SK-N-SH (cell line): ENCODE measurements around the gene CLEC2A. TPM values are rescaled to one million over a fixed set of nuclear protein-coding genes. Genes with fewer than 3 reads are reported as not detected.

Source experiments
- CTCF ChIA-PET: fragments of 300-600, 350-600 bp; formaldehyde crosslinking; extraction: SDS; loops from one replicate; lab custom pipeline; 2021; lab: Yijun Ruan, JAX
- POLR2A ChIA-PET: fragments of 350-600 bp; sonication (Branson Sonifier 250); formaldehyde crosslinking; extraction: SDS; loops from one replicate; lab custom pipeline; 2020; ENCODE audit warnings: antibody characterized with exemption, inconsistent platforms; lab: Yijun Ruan, JAX
- DNase-seq: peaks from one replicate; pipeline ENCODE4 v3.0.0; 2012
- H2AFZ ChIP-seq: fragments of 200-600 bp; sonication (generic); 2 replicates; pipeline ENCODE4 v1.8.1; 2016; ENCODE audit warnings: antibody characterized with exemption, mild to moderate bottlenecking, low read depth
- H3F3A ChIP-seq: fragments of 200-600 bp; sonication (generic); replicated peaks from 2 replicates; pipeline ENCODE3; 2016; ENCODE audit warnings: antibody characterized with exemption, mild to moderate bottlenecking; ENCODE audit not compliant: insufficient read depth
- H3K27ac ChIP-seq, 2 experiments: fragments of 200-500 bp in 1 of 2; fragments of 200-600 bp in 1 of 2; sonication (Bioruptor generic) in 1 of 2; sonication (generic), shearing (Covaris generic) in 1 of 2; 2 replicates each; pipeline versions ENCODE4 v1.5.1 to v1.6.1; 2014 to 2016; ENCODE audit warnings: low read depth in 2 of 2, inconsistent platforms in 1 of 2, low read length in 1 of 2, mild to moderate bottlenecking in 1 of 2, mixed read lengths in 1 of 2
- H3K27me3 ChIP-seq: fragments of 200-600 bp; sonication (generic), shearing (Covaris generic); 2 replicates; pipeline ENCODE4 v1.6.1; 2016; ENCODE audit warnings: mixed run types; ENCODE audit not compliant: insufficient read depth
- H3K36me3 ChIP-seq, 2 experiments: fragments of 200-500 bp in 1 of 2; fragments of 200-600 bp in 1 of 2; sonication (Bioruptor generic) in 1 of 2; sonication (generic) in 1 of 2; replicated peaks in 1 of 2; 2 replicates each; pipeline versions ENCODE3 to v1.5.1; 2014 to 2016; ENCODE audit warnings: low read length in 1 of 2, mild to moderate bottlenecking in 1 of 2; ENCODE audit not compliant: insufficient read depth in 2 of 2, control insufficient read depth in 1 of 2
- H3K4me1 ChIP-seq, 2 experiments: fragments of 200-500 bp in 1 of 2; fragments of 200-600 bp in 1 of 2; sonication (Bioruptor generic) in 1 of 2; sonication (generic), shearing (Covaris generic) in 1 of 2; 2 replicates each; pipeline versions ENCODE4 v1.5.1 to v1.6.1; 2014 to 2016; ENCODE audit warnings: low read depth in 1 of 2, low read length in 1 of 2, mixed run types in 1 of 2; ENCODE audit not compliant: insufficient read depth in 2 of 2, control insufficient read depth in 1 of 2
- H3K4me2 ChIP-seq: fragments of 200-600 bp; sonication (generic), shearing (Covaris generic); 2 replicates; pipeline ENCODE4 v1.6.1; 2017; ENCODE audit warnings: mixed run types
- H3K4me3 ChIP-seq, 2 experiments: fragments of 200-500 bp in 1 of 2; fragments of 200-600 bp in 1 of 2; sonication (Bioruptor generic) in 1 of 2; sonication (generic), shearing (Covaris generic) in 1 of 2; 2 replicates each; pipeline versions ENCODE4 v1.5.1 to v1.8.1; 2014 to 2016; ENCODE audit warnings: low read depth in 2 of 2, inconsistent platforms in 1 of 2, low read length in 1 of 2, mild to moderate bottlenecking in 1 of 2, mixed read lengths in 1 of 2, moderate library complexity in 1 of 2
- H3K79me2 ChIP-seq: fragments of 200-600 bp; sonication (generic); 2 replicates; pipeline ENCODE4 v1.8.1; 2017; ENCODE audit warnings: mild to moderate bottlenecking; ENCODE audit not compliant: insufficient read depth
- H3K9ac ChIP-seq: fragments of 200-600 bp; sonication (generic); 2 replicates; pipeline ENCODE4 v1.6.1; 2017; ENCODE audit warnings: mixed run types
- H3K9me2 ChIP-seq: fragments of 200-600 bp; sonication (generic); 2 replicates; pipeline ENCODE4 v1.6.1; 2017; ENCODE audit warnings: mixed run types
- H3K9me3 ChIP-seq: fragments of 200-600 bp; sonication (generic); 2 replicates; pipeline ENCODE4 v1.6.1; 2017; ENCODE audit warnings: mixed run types, mild to moderate bottlenecking, moderate library complexity
- H4K20me1 ChIP-seq: fragments of 200-600 bp; sonication (generic); 2 replicates; pipeline ENCODE4 v1.6.1; 2017; ENCODE audit warnings: mild to moderate bottlenecking, mixed run types; ENCODE audit not compliant: insufficient read depth
- CHD2 ChIP-seq: fragments of 150-350 bp; IDR thresholded peaks from 2 replicates; pipeline ENCODE4 v1.6.1; 2018; ENCODE audit warnings: low read length; ENCODE audit not compliant: partially characterized antibody
- CTCF ChIP-seq: fragments of 200-600 bp; sonication (generic); IDR thresholded peaks from 2 replicates; pipeline ENCODE4 v1.6.1; 2017; ENCODE audit warnings: antibody characterized with exemption, mild to moderate bottlenecking, moderate library complexity
- EP300 ChIP-seq, 2 experiments: IDR thresholded peaks; 2 replicates each; pipeline versions ENCODE4 v1.4.0 to v1.6.1; 2012; ENCODE audit warnings: borderline replicate concordance in 1 of 2, low read depth in 1 of 2, low read length in 1 of 2
- FOXJ3 ChIP-seq: sonication (generic); formaldehyde crosslinking; IDR thresholded peaks from 2 replicates; pipeline ENCODE4 v1.5.1; 2020; ENCODE audit warnings: mild to moderate bottlenecking, missing genetic modification reagents
- FOXM1 ChIP-seq: IDR thresholded peaks from 2 replicates; pipeline ENCODE4 v1.4.0; 2012; ENCODE audit warnings: low read depth, mild to moderate bottlenecking
- GATA2 ChIP-seq: sonication (generic); formaldehyde crosslinking; IDR thresholded peaks from 2 replicates; pipeline ENCODE4 v1.5.0; 2020; ENCODE audit warnings: mild to moderate bottlenecking, missing genetic modification reagents
- MEF2A ChIP-seq: IDR thresholded peaks from 2 replicates; pipeline ENCODE4 v1.4.0; 2012; ENCODE audit warnings: low read depth, borderline replicate concordance
- MXI1 ChIP-seq: IDR thresholded peaks from 2 replicates; pipeline ENCODE4 v1.6.1; 2012; ENCODE audit warnings: mild to moderate bottlenecking, low read depth, low read length, improper control_type of control experiment
- POLR2AphosphoS5 ChIP-seq: IDR thresholded peaks from 2 replicates; pipeline ENCODE4 v1.6.1; 2012; ENCODE audit warnings: low read depth, low read length
- SIN3A ChIP-seq: IDR thresholded peaks from 2 replicates; pipeline ENCODE4 v1.6.1; 2012; ENCODE audit warnings: low read depth, mild to moderate bottlenecking, low read length, moderate library complexity, borderline replicate concordance
- TAF1 ChIP-seq: IDR thresholded peaks from 2 replicates; pipeline ENCODE4 v1.6.1; 2012; ENCODE audit warnings: low read depth, mild to moderate bottlenecking, low read length, moderate library complexity, borderline replicate concordance
- ZBTB33 ChIP-seq: IDR thresholded peaks from 2 replicates; pipeline ENCODE4 v1.4.0; 2012; ENCODE audit warnings: low read depth, borderline replicate concordance
- WGBS: methylation state at CpG from one replicate; pipeline ENCODE4 v1.1.6; 2017; ENCODE audit warnings: low lambda C conversion rate; 5-methylcytosine and 5-hydroxymethylcytosine counted together
- polyA plus RNA-seq, 3 experiments: library from polyadenylated mRNA; depleted of rRNA; stranded (reverse); fragments of >200 nt; gene quantifications; 2 replicates each; pipeline ENCODE4 v1.2.3, GENCODE V29; 2012
- TF ChIP-seq, protein P1 (sequence below): IDR thresholded peaks from 2 replicates; pipeline ENCODE4 v1.4.0; 2012; ENCODE audit warnings: low read depth, borderline replicate concordance

CLEC2A gene
- polyA plus RNA-seq, 1 of the 3 experiments (the other 2 are of a cell fraction), result not detected

DNA sequence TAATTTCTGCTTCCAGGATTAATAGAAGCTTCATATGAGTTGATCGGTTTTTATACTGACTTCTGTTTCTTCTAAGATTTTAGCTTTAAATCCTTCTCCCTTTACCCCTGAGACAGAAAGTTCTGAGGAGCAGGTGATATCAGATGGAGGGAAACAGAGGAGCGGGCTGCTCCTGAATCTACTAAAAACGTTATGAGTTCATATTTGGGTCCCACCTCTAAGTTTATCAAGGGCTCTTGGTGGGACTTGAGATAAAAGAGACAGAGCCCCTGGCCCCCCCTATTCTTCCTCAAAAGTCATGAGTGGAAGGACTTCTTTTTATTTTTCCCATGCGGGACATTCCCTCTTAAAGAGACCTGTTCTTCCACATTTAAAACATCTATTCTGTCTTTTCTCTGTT lies 23.8 kb downstream of the CLEC2A start:
- Histone ChIP-seq H3K9me2 (no peaks in the 10 kb centered on the region), H4K20me1 (no peaks in the 10 kb centered on the region), H3F3A (no peaks in the 10 kb centered on the region), H3K27me3 (no peaks in the 10 kb centered on the region), H3K4me2 (no peak overlapping the region), H2AFZ (no peak overlapping the region), H3K27ac (no peak overlapping the region), H3K9ac (no peak overlapping the region), H3K79me2 (no peaks in the 10 kb centered on the region), H3K4me3 (no peak overlapping the region), H3K36me3 (no peaks in the 10 kb centered on the region), H3K4me1 (no peaks in the 10 kb centered on the region), H3K9me3 (no peaks in the 10 kb centered on the region)
- WGBS, result 9% methylated on average over 4 of the region's 4 CpGs
- TF ChIP-seq MXI1, result no peak
- no peak for TF ChIP-seq POLR2AphosphoS5
- TF ChIP-seq SIN3A, result no peak
- TF ChIP-seq FOXM1, result no peak
- ChIA-PET CTCF (no interaction called here), POLR2A (no interaction called here)
- DNase-seq, result no peak

DNA sequence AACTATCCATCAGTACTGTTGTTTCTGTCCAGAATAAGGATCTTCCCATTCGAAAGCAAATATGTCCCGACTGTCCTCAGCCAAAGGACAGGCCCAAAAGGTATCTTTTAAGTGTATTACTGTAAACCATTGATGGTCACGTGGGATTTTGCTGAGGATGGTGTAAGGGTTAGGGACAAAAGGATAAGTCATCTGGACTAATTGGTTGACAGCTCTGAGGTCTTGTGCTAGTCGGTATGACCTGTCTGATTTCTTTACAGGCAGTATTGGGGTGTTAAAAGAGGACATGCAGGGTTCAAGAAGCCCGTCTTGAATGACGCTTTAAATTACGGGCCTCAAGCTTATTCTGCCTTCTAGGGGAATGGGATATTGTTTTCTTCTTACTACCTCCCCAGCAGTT lies 24.4 kb downstream of the CLEC2A start:
- no peaks in the 10 kb centered on the region for H3K9me2 ChIP-seq
- H3K79me2 ChIP-seq, result no peaks in the 10 kb centered on the region
- WGBS, result 7% methylated on average over 7 of the region's 7 CpGs
- no peak overlapping the region for H2AFZ ChIP-seq
- H3F3A ChIP-seq, result no peaks in the 10 kb centered on the region
- POLR2A ChIA-PET, result no interaction called here
- H4K20me1 ChIP-seq, result no peaks in the 10 kb centered on the region
- H3K36me3 ChIP-seq, result no peaks in the 10 kb centered on the region
- no peak overlapping the region for H3K9ac ChIP-seq
- CTCF ChIA-PET, result no interaction called here
- TF ChIP-seq MEF2A, result no peak
- no peak for TF ChIP-seq EP300 (IDR thresholded peaks at IDR 0.05; ENCODE audit: borderline replicate concordance in 1 of 2, low read depth in 1 of 2, low read length in 1 of 2)
- TF ChIP-seq TAF1, result no peak
- no peak for TF ChIP-seq FOXJ3 (CRISPR knock-in tag)
- TF ChIP-seq CHD2, result no peak
- TF ChIP-seq, all 33 proteins: peak for 0
- no peak overlapping the region for H3K4me2 ChIP-seq
- H3K27me3 ChIP-seq, result no peaks in the 10 kb centered on the region
- H3K27ac ChIP-seq, result no peak overlapping the region
- H3K9me3 ChIP-seq, result no peaks in the 10 kb centered on the region
- H3K4me1 ChIP-seq, result no peaks in the 10 kb centered on the region
- DNase-seq, result no peak
- H3K4me3 ChIP-seq, result no peak overlapping the region

GRCh38 chr12:9906873-9907272 lies 25.3 kb downstream of the CLEC2A start:
- Histone ChIP-seq H3K27me3 (no peaks in the 10 kb centered on the region), H3K36me3 (no peaks in the 10 kb centered on the region), H3K4me2 (no peak overlapping the region), H3K27ac (no peak overlapping the region), H4K20me1 (no peaks in the 10 kb centered on the region), H2AFZ (no peak overlapping the region), H3K79me2 (no peaks in the 10 kb centered on the region), H3K9ac (no peak overlapping the region), H3K4me3 (no peak overlapping the region), H3K9me2 (no peaks in the 10 kb centered on the region), H3K9me3 (no peaks in the 10 kb centered on the region), H3F3A (no peaks in the 10 kb centered on the region), H3K4me1 (no peaks in the 10 kb centered on the region)
- POLR2A ChIA-PET, result no interaction called here
- CTCF ChIA-PET, result interaction anchor here (0.8 to 1.0 kb wide), 2 partner anchors 110 to 156 kb away, joined by 3 to 4 read pairs; no protein-coding TSS in a partner anchor
- 4% methylated on average over 2 of the region's 2 CpGs for WGBS
- no peak for DNase-seq
- no peak for TF ChIP-seq ZBTB33
- TF ChIP-seq POLR2AphosphoS5, result no peak
- TF ChIP-seq, protein P1, sequence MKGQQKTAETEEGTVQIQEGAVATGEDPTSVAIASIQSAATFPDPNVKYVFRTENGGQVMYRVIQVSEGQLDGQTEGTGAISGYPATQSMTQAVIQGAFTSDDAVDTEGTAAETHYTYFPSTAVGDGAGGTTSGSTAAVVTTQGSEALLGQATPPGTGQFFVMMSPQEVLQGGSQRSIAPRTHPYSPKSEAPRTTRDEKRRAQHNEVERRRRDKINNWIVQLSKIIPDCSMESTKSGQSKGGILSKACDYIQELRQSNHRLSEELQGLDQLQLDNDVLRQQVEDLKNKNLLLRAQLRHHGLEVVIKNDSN, result no peak
- TF ChIP-seq MEF2A, result no peak
- no peak for TF ChIP-seq GATA2 (CRISPR knock-in tag)
- TF ChIP-seq CTCF, result no peak
